ENCODE results near the gene CNTD1. TPM values are rescaled to one million over a fixed set of nuclear protein-coding genes. Genes with fewer than 3 reads are reported as not detected.

CNTD1 gene, protein sequence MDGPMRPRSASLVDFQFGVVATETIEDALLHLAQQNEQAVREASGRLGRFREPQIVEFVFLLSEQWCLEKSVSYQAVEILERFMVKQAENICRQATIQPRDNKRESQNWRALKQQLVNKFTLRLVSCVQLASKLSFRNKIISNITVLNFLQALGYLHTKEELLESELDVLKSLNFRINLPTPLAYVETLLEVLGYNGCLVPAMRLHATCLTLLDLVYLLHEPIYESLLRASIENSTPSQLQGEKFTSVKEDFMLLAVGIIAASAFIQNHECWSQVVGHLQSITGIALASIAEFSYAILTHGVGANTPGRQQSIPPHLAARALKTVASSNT
- total RNA-seq (2012; rRNA removed) (not detected in 2 replicates), polyA plus RNA-seq (2012; rRNA removed) (not detected in 2 replicates), Bru-seq, nascent RNA (percentile 15 among the genes with signal in this experiment), BruChase-seq, experiment 1, labeled RNA remaining after a 6-hour chase (not detected), BruChase-seq, experiment 2, labeled RNA remaining after a 2-hour chase (percentile 7 among the genes with signal in this experiment)
- not detected in 2 replicates for polyA plus RNA-seq (2012; cell fraction: cytosol; rRNA removed)
- not detected in 2 replicates for polyA plus RNA-seq (2012; cell fraction: nucleus; rRNA removed; ENCODE audit: low replicate concordance)
- long read RNA-seq, result 0 reads

GRCh38 chr17:42798383-42799380, at the start of gene CNTD1, which contains the start of gene COA3:
TSS of gene CNTD1 (plus strand) at chr17:42798861. CDS start at chr17:42799068, 207 bp downstream.
TSS of gene COA3 (minus strand) at chr17:42798704. CDS start at chr17:42798681, 23 bp downstream.
- Histone ChIP-seq H3K9me3 (ENCODE audit: control insufficient read depth, insufficient read depth, low read length) (no peaks in the 10 kb centered on the region), H4K8ac (ENCODE audit: low read depth in 2 of 2, low read length in 2 of 2) (peak within 1 kb of the TSS; percentile 45 to 98), H3K14ac (replicated peaks; ENCODE audit: low read depth, low read length) (peak within 1 kb of the TSS; percentile 98), H3K9ac (ENCODE audit: low read depth, low read length) (peak within 1 kb of the TSS; percentile 93), H3K36me3 (ENCODE audit: control insufficient read depth, insufficient read depth, low read length) (peaks cover 4% of the 10 kb centered on the region; the same call in 1 of the 2 replicates), H2AFZ (replicated peaks; ENCODE audit: low read length, poor library complexity) (peak within 1 kb of the TSS; percentile 97), H3K4me3 (ENCODE audit: insufficient read depth, low read depth, low read length) (peak within 1 kb of the TSS; percentile 64), H2BK5ac (ENCODE audit: low read depth, low read length, poor library complexity, severe bottlenecking) (peak within 1 kb of the TSS; percentile 79), H3K4me2 (ENCODE audit: low read depth, low read length) (peak within 1 kb of the TSS; percentile 98), H4K5ac (ENCODE audit: low read depth, low read length) (peak within 1 kb of the TSS; percentile 79), H3K18ac (ENCODE audit: low read depth, low read length) (peak within 1 kb of the TSS; percentile 33), H3K4me1 (ENCODE audit: control insufficient read depth, insufficient read depth, low read length) (peaks cover 10% of the 10 kb centered on the region), H3K27me3 (ENCODE audit: control insufficient read depth, insufficient read depth, low read length) (no peaks in the 10 kb centered on the region), H2BK15ac (ENCODE audit: low read depth, low read length) (peak within 1 kb of the TSS; percentile 58; the same call in 1 of the 3 replicates), H2BK120ac (ENCODE audit: low read depth, low read length) (peak within 1 kb of the TSS; percentile 82), H3K9me1 (ENCODE audit: insufficient read depth, low read length) (peaks cover 19% of the 10 kb centered on the region), H3K56ac (ENCODE audit: extremely low read depth, insufficient read depth, low read length) (peak within 1 kb of the TSS; percentile 89), H2AK5ac (ENCODE audit: low read depth, low read length) (peak within 1 kb of the TSS; percentile 74; the same call in 1 of the 2 replicates), H3K27ac (ENCODE audit: insufficient read depth, low read length) (peak within 1 kb of the TSS; percentile 85), H4K20me1 (ENCODE audit: insufficient read depth, low read length) (no peaks in the 10 kb centered on the region), H4K91ac (ENCODE audit: insufficient read depth, low read depth, low read length) (peak within 1 kb of the TSS; percentile 88), H2AK9ac (replicated peaks; ENCODE audit: low read depth, low read length, poor library complexity) (peak within 1 kb of the TSS; percentile 96), H3K4ac (ENCODE audit: low read depth, low read length) (peak within 1 kb of the TSS; percentile 96), H2BK20ac (ENCODE audit: low read depth, low read length) (0 out of 2 replicates have a peak within 1 kb of the TSS, but pooled peaks have one; percentile 29), H3K79me1 (ENCODE audit: low read depth in 1 of 2, low read length in 2 of 2) (peaks cover 20 to 39% of the 10 kb centered on the region in 2 experiments), H3K23ac (ENCODE audit: low read depth, low read length) (peak within 1 kb of the TSS; percentile 78)
- in situ Hi-C loops (cut with MboI; ENCODE audit: low sequenced_read_pairs), result no loop called here
- intact Hi-C loops (cut with micrococcal nuclease), result no loop called here
- peak; percentile 80 for DNase-seq
- peak; percentile 99 for ATAC-seq (ENCODE audit: low read depth)
- ChIA-PET CTCF (no interaction called here), POLR2A (ENCODE audit: unreplicated experiment) (no interaction called here)
- TF ChIP-seq, protein P1, sequence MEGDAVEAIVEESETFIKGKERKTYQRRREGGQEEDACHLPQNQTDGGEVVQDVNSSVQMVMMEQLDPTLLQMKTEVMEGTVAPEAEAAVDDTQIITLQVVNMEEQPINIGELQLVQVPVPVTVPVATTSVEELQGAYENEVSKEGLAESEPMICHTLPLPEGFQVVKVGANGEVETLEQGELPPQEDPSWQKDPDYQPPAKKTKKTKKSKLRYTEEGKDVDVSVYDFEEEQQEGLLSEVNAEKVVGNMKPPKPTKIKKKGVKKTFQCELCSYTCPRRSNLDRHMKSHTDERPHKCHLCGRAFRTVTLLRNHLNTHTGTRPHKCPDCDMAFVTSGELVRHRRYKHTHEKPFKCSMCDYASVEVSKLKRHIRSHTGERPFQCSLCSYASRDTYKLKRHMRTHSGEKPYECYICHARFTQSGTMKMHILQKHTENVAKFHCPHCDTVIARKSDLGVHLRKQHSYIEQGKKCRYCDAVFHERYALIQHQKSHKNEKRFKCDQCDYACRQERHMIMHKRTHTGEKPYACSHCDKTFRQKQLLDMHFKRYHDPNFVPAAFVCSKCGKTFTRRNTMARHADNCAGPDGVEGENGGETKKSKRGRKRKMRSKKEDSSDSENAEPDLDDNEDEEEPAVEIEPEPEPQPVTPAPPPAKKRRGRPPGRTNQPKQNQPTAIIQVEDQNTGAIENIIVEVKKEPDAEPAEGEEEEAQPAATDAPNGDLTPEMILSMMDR (conservative IDR thresholded peaks at IDR 0.05; ENCODE audit: low read depth, low read length), result peak; percentile 16; the same call in 1 of the 2 replicates
- TF ChIP-seq, protein P2, sequence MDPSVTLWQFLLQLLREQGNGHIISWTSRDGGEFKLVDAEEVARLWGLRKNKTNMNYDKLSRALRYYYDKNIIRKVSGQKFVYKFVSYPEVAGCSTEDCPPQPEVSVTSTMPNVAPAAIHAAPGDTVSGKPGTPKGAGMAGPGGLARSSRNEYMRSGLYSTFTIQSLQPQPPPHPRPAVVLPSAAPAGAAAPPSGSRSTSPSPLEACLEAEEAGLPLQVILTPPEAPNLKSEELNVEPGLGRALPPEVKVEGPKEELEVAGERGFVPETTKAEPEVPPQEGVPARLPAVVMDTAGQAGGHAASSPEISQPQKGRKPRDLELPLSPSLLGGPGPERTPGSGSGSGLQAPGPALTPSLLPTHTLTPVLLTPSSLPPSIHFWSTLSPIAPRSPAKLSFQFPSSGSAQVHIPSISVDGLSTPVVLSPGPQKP (IDR thresholded peaks at IDR 0.05; ENCODE audit: borderline replicate concordance, low read depth, low read length), result no peak
- TF ChIP-seq BHLHE40 (IDR thresholded peaks at IDR 0.05; ENCODE audit: low read depth, low read length) (no peak; the same call in 1 of the 2 replicates), USF2 (IDR thresholded peaks at IDR 0.05; ENCODE audit: low read depth, low read length) (no peak), CEBPB (IDR thresholded peaks at IDR 0.05; ENCODE audit: low read depth, low read length) (no peak), POLR2A (IDR thresholded peaks at IDR 0.05; ENCODE audit: low read depth, low read length) (no peak), MXI1 (IDR thresholded peaks at IDR 0.05; ENCODE audit: borderline replicate concordance, low read depth, low read length) (peak; percentile 85), NFE2L2 (IDR thresholded peaks at IDR 0.05; ENCODE audit: low read depth, low read length) (no peak), MAZ (IDR thresholded peaks at IDR 0.05; ENCODE audit: borderline replicate concordance, low read depth, low read length) (peak; percentile 18; the same call in 1 of the 2 replicates)
- BruUV-seq (replicated peaks), result no TSS peak
- dilution Hi-C loops (cut with HindIII; ENCODE audit: low sequenced_read_pairs, unreplicated experiment), result no loop called here
- WGBS, 2 experiments (ENCODE audit: extremely low coverage in 2 of 2, insufficient read length in 1 of 2), result 13% methylated on average over 42 of the region's 66 CpGs; no CpG with 5 or more reads in 1 of the 2 experiments
